AG10803 (cell line): ENCODE data around the gene AHRR.
A peak's percentile ranks its signal among the peaks of the same experiment; 100 is the strongest.
"Not testable (repeated sequence)": the region's sequence is repeated elsewhere in the genome, so short reads cannot be mapped to it uniquely, and the experiment has no call there.

ENCODE experiments used
- DNase-seq: peaks from one replicate; pipeline ENCODE4 v3.0.0; 2010; ENCODE audit warnings: low read depth
- H3K4me3 ChIP-seq: 2 replicates; pipeline ENCODE4 v1.5.1; 2011; ENCODE audit warnings: mild to moderate bottlenecking, low read length, control low read depth
- TF ChIP-seq, protein P1 (sequence below): conservative IDR thresholded peaks from 2 replicates; pipeline ENCODE4 v1.5.1; 2011; ENCODE audit warnings: mild to moderate bottlenecking, low read length, control low read depth, inconsistent platforms

The AHRR gene

DNA sequence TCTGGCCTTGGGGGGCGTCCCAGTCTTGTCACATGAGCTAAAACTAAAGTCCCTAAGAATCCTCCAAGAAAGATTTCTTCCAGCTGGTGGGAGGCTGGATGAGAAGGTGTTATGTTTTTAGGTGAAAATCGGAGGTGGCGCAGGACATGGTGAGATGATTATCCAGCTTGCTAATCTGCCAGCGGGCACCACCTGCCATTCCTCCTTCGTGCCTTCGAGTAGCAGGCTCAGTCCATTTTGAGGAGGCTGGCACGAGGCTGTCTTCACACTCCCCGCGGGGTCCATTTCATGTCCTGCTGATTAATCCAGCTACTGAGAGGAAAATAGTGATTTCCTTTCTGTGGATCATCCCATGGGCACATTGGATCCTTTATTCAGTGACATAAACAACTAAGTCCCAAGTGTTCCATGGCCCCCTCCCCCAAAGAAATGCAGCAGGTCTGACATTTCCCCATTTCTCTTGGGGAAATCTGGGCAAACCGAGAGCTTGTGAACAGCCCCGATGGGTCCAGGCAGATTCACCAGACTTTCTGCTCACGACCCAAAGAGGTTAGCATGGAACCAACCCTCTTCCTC, 83.2 kb downstream of the AHRR start:
- TF ChIP-seq, protein P1, sequence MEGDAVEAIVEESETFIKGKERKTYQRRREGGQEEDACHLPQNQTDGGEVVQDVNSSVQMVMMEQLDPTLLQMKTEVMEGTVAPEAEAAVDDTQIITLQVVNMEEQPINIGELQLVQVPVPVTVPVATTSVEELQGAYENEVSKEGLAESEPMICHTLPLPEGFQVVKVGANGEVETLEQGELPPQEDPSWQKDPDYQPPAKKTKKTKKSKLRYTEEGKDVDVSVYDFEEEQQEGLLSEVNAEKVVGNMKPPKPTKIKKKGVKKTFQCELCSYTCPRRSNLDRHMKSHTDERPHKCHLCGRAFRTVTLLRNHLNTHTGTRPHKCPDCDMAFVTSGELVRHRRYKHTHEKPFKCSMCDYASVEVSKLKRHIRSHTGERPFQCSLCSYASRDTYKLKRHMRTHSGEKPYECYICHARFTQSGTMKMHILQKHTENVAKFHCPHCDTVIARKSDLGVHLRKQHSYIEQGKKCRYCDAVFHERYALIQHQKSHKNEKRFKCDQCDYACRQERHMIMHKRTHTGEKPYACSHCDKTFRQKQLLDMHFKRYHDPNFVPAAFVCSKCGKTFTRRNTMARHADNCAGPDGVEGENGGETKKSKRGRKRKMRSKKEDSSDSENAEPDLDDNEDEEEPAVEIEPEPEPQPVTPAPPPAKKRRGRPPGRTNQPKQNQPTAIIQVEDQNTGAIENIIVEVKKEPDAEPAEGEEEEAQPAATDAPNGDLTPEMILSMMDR = no peak
- no peak overlapping the region for H3K4me3 ChIP-seq
- DNase-seq = no peak

DNA sequence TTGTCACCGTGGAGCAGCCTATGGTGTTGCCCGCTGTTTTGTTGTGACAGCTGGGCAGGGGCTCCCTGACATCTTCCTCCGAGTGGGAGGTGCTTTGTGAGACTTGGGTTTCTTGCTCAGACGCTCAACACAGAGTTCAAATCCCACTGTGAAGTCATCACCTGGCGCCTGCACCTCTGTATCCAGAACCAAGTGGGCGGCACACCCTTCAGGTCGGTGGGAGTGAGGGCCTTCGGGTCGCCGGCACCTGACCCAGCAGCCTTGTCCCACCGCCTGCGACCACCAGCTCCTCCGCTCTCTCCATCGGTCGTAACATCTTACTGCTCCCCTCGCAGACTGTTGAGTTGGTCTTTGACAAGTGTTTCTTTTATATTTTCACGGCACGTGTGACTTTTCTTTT, 83.9 kb downstream of the AHRR start:
- no peak for DNase-seq
- TF ChIP-seq, protein P1 = no peak
- H3K4me3 ChIP-seq = no peak overlapping the region

DNA sequence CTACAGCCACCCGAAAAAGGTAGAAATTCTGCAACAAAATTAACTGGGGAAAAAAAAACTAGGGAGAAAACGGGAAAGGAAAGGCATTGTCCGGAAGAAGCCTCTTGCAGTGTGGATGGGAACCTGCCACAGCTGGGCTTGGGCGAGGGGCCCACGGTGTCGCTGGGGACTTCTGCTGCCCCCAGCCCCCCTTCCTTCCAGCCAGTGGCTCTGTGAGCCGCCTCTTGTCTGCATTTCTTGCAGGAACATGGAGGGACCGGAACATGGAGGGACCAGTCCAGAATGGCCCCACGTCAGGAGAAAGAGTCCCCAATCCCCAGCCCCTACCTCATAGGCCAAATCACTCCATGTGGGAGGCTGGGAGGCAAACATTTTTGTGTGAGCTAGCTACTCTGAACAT, 84.5 kb downstream of the AHRR start:
- no peak for DNase-seq
- H3K4me3 ChIP-seq = no peak overlapping the region
- TF ChIP-seq, protein P1 = no peak

DNA sequence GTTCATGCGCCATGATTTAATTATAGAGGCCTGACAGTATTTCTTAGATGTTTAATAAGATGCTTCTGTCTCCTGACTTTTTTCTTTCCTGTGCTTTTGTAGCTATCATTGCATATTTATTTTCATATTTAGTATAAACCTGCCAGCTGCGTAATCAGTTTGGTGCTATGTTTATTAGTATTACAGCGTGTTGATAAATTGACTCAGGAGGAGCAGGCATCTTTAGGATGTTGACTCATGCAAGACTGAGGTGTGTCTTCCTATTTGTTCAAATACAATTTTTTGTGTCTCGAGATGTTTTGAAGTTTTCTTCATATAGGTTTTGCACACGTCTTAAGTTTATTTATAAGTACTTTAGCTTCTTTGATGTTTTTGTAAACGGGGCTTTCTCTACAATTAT, 85.5 kb downstream of the AHRR start:
- DNase-seq = no peak
- TF ChIP-seq, protein P1 = no peak

DNA sequence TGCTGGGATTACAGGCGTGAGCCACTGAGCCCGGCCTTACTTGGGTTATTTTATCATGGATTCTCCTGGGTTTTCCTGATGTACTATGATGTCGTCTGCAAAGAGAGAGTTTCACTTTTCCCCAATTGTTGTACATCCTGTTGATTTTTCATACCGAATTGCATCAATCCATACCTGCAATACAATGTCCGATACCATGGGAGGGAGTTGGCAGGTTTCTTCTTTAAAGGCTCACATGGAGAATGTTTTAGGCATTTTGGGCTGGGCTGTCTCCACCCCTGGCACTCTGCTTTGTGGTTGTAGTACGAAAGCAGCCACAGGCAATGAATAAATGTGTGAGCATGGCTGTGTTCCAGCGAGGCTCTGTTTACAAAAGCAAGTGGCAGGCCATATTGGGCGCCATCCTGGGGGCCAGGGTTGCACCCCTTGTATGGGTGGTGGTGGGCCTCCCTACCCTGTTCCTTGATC, 86.3 kb downstream of the AHRR start:
- DNase-seq = no peak
- H3K4me3 ChIP-seq = no peak overlapping the region
- TF ChIP-seq, protein P1 = no peak

More for the DNA sequence above, 85.5 kb downstream of the AHRR start:
- H3K4me3 ChIP-seq = no peak overlapping the region

DNA sequence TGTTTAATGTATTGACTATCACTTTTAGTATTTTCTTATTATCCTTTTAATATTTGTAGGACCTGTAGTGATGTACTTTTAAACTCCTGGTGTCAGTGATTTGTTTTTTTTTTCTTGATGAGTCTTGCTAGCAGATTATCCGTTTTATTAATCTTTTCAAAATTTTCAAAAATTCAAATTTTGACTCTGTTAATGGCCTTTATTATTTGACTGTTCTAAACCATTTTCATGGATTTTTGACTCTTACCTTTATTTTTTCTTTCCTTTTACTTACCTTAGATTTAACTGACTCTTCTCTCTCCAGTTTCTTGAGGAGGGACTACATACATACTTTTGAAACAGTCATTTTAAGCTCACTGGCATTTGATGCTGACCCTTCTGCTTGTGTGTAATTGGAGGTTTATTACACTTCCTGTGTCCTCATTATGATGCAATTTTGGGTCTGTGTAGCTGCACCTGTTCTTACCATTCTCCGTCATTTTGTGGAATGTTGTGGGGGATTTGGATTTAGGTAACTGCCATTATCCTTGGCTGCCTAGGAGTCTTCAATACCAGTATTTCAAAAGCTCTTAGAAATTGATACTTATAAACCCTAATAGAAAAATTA, 89.5 kb downstream of the AHRR start:
- TF ChIP-seq, protein P1 = no peak
- H3K4me3 ChIP-seq = no peak overlapping the region
- no peak for DNase-seq

DNA sequence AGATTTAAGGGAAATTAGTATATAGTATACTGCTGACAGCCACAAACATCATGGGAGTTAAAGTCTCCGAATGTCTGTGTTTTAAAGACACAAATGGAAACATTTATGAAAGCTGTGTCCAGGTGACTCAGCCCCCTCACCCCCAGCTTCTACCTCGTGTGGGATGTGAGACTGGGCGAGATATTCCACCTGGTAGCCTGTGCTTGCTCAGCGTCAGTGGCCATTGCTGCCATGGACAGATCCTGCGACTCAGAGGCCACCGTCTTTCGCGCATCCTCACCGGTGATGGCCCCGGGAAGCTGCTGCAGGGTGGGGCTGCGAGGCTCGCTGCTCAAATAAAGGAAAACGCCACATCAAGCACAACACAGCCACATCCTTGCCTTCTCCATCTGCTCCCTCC, 90.2 kb downstream of the AHRR start:
- TF ChIP-seq, protein P1 = no peak
- no peak overlapping the region for H3K4me3 ChIP-seq
- DNase-seq = no peak

DNA sequence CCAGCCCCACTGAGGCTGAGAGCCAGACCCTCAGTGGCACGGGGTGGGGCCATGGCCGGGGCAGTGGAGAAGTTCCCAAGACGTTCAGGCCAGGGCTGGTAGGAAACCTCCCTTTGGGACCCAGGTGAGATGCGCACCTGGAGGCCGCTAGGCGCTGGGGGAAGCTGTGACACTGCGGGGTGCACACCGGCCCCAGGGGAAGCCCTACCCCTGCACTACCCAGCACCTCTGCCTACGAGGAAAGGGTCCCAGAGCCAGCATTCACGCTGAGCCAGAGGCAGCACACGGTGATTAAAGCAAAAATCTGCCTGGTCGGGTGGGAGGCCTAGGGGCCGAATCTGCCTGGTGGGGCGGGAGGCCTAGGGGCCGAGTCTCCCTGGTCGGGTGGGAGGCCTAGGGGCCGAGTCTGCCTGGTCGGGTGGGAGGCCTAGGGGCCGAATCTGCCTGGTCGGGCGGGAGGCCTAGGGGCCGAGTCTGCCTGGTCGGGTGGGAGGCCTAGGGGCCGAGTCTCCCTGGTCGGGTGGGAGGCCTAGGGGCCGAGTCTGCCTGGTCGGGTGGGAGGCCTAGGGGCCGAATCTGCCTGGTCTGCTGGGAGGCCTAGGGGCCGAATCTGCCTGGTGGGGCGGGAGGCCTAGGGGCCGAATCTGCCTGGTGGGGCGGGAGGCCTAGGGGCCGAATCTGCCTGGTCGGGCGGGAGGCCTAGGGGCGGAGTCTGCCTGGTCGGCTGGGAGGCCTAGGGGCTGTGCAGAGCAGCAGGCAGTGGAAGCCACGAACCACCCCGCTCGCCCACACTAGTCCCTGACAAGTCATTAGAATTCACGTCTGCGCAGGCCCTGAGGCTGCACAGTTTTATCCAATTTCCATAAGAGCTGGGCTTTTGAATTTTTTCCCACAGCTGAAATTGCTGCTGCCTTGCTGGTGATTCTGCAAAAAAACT, 93.7 kb downstream of the AHRR start:
- H3K4me3 ChIP-seq = not testable (repeated sequence)
- peak; percentile 53 for DNase-seq
